H9 (cell line): ENCODE measurements around the gene KIAA0825. TPM values are rescaled to one million over a fixed set of nuclear protein-coding genes. Genes with fewer than 3 reads are reported as not detected.

Experiments used
- DNase-seq: peaks from one replicate; pipeline ENCODE4 v3.0.0-alpha.2; 2017
- H2AFZ ChIP-seq: one replicate; pipeline ENCODE4 v1.6.1; 2013; ENCODE audit warnings: mild to moderate bottlenecking, low read length, control low read depth, moderate library complexity
- H2AK5ac ChIP-seq: 2 replicates; pipeline ENCODE4 v1.6.1; 2013; ENCODE audit warnings: low read length, control low read depth, mixed read lengths; ENCODE audit not compliant: insufficient read length
- H2BK120ac ChIP-seq: one replicate; pipeline ENCODE4 v1.6.1; 2013; ENCODE audit warnings: low read depth, mild to moderate bottlenecking, low read length, control low read depth, inconsistent platforms; ENCODE audit not compliant: poor library complexity, severe bottlenecking
- H2BK12ac ChIP-seq: 2 replicates; pipeline ENCODE4 v1.6.1; 2013; ENCODE audit warnings: low read length, control low read depth, mixed read lengths, low read depth; ENCODE audit not compliant: insufficient read length
- H2BK15ac ChIP-seq: 2 replicates; pipeline ENCODE4 v1.6.1; 2013; ENCODE audit warnings: low read depth, low read length, control low read depth
- H2BK20ac ChIP-seq: one replicate; pipeline ENCODE4 v1.6.1; 2013; ENCODE audit warnings: low read depth, mild to moderate bottlenecking, low read length, control low read depth, inconsistent platforms; ENCODE audit not compliant: poor library complexity, severe bottlenecking
- H2BK5ac ChIP-seq: 2 replicates; pipeline ENCODE4 v1.6.1; 2013; ENCODE audit warnings: low read length, control low read depth, mixed read lengths; ENCODE audit not compliant: insufficient read length
- H3K14ac ChIP-seq: 2 replicates; pipeline ENCODE4 v1.6.1; 2013; ENCODE audit warnings: low read length, control low read depth; ENCODE audit not compliant: insufficient read depth
- H3K18ac ChIP-seq: 2 replicates; pipeline ENCODE4 v1.6.1; 2013; ENCODE audit warnings: low read depth, mild to moderate bottlenecking, mixed read lengths, low read length, control low read depth; ENCODE audit not compliant: insufficient read length
- H3K23ac ChIP-seq: 2 replicates; pipeline ENCODE4 v1.6.1; 2013; ENCODE audit warnings: low read length, control low read depth, mixed read lengths, low read depth; ENCODE audit not compliant: insufficient read length
- H3K23me2 ChIP-seq: 2 replicates; pipeline ENCODE4 v1.6.1; 2013; ENCODE audit warnings: low read depth, mild to moderate bottlenecking, mixed read lengths, low read length, control low read depth; ENCODE audit not compliant: insufficient read length, poor library complexity, severe bottlenecking
- H3K27ac ChIP-seq: 2 replicates; pipeline ENCODE4 v1.5.1; 2013; ENCODE audit warnings: low read length, control low read depth, mixed read lengths, low read depth; ENCODE audit not compliant: insufficient read length
- H3K27me3 ChIP-seq: 2 replicates; pipeline ENCODE4 v1.6.1; 2013; ENCODE audit warnings: low read length, control low read depth, inconsistent platforms; ENCODE audit not compliant: insufficient read depth
- H3K4ac ChIP-seq: 2 replicates; pipeline ENCODE4 v1.6.1; 2013; ENCODE audit warnings: low read depth, mild to moderate bottlenecking, control low read depth, inconsistent platforms, low read length, moderate library complexity
- H3K4me1 ChIP-seq: 2 replicates; pipeline ENCODE4 v1.6.1; 2013; ENCODE audit warnings: low read length, control low read depth, inconsistent platforms; ENCODE audit not compliant: insufficient read depth
- H3K4me2 ChIP-seq: 2 replicates; pipeline ENCODE4 v1.6.1; 2013; ENCODE audit warnings: low read length, control low read depth, mixed read lengths; ENCODE audit not compliant: insufficient read length, insufficient read depth
- H3K56ac ChIP-seq: 2 replicates; pipeline ENCODE4 v1.6.1; 2013; ENCODE audit warnings: low read depth, mild to moderate bottlenecking, mixed read lengths, low read length, control low read depth; ENCODE audit not compliant: insufficient read length
- H3K79me1 ChIP-seq: 2 replicates; pipeline ENCODE4 v1.6.1; 2013; ENCODE audit warnings: low read depth, mild to moderate bottlenecking, moderate library complexity, low read length, control low read depth, inconsistent platforms; ENCODE audit not compliant: insufficient read depth, poor library complexity, severe bottlenecking
- H3K79me2 ChIP-seq: 2 replicates; pipeline ENCODE4 v1.6.1; 2013; ENCODE audit warnings: low read length, control low read depth, inconsistent platforms; ENCODE audit not compliant: insufficient read depth
- H3K9ac ChIP-seq: 2 replicates; pipeline ENCODE4 v1.6.1; 2013; ENCODE audit warnings: low read length, control low read depth, mixed read lengths; ENCODE audit not compliant: insufficient read length; ENCODE audit errors: extremely low read depth
- H3K9me3 ChIP-seq: one replicate; pipeline ENCODE4 v1.6.1; 2013; ENCODE audit warnings: low read depth, low read length, inconsistent platforms; ENCODE audit not compliant: control insufficient read depth
- H3T11ph ChIP-seq: one replicate; pipeline ENCODE4 v1.6.1; 2013; ENCODE audit warnings: mild to moderate bottlenecking, low read length, control low read depth, inconsistent platforms
- H4K20me1 ChIP-seq: one replicate; pipeline ENCODE4 v1.6.1; 2013; ENCODE audit not compliant: control insufficient read depth, insufficient read length, insufficient read depth
- H4K5ac ChIP-seq: 2 replicates; pipeline ENCODE4 v1.6.1; 2013; ENCODE audit warnings: low read depth, mild to moderate bottlenecking, mixed read lengths, low read length, control low read depth; ENCODE audit not compliant: insufficient read length
- H4K8ac ChIP-seq: replicated peaks from 2 replicates; pipeline ENCODE4 v1.6.1; 2013; ENCODE audit warnings: low read length, control low read depth, mixed read lengths, low read depth; ENCODE audit not compliant: insufficient read length
- H4K91ac ChIP-seq: 2 replicates; pipeline ENCODE4 v1.6.1; 2013; ENCODE audit warnings: low read depth, mild to moderate bottlenecking, moderate library complexity, mixed read lengths, low read length, control low read depth; ENCODE audit not compliant: insufficient read length
- H3K27ac Mint-ChIP-seq, 3 experiments: 2 replicates in 2 of 3; 3 replicates in 1 of 3; pipeline ENCODE4 v1.8.0; 2020 to 2021; ENCODE audit warnings: mixed read lengths in 3 of 3, mild to moderate bottlenecking in 1 of 3, moderate library complexity in 1 of 3
- H3K27me3 Mint-ChIP-seq: 2 replicates; pipeline ENCODE4 v1.8.0; 2021; ENCODE audit warnings: low read depth, mild to moderate bottlenecking, moderate library complexity, mixed read lengths
- H3K36me3 Mint-ChIP-seq, 3 experiments: 2 replicates in 2 of 3; 3 replicates in 1 of 3; pipeline ENCODE4 v1.8.0; 2020 to 2021; ENCODE audit warnings: low read depth in 3 of 3, mixed read lengths in 3 of 3; ENCODE audit not compliant: insufficient read depth in 1 of 3
- H3K4me1 Mint-ChIP-seq, 2 experiments: 2 replicates each; pipeline ENCODE4 v1.8.0; 2020; ENCODE audit warnings: mixed read lengths in 2 of 2
- H3K4me3 Mint-ChIP-seq, 2 experiments: 2 replicates in 1 of 2; 3 replicates in 1 of 2; pipeline ENCODE4 v1.8.0; 2020 to 2021; ENCODE audit warnings: mild to moderate bottlenecking in 2 of 2, mixed read lengths in 2 of 2, moderate library complexity in 1 of 2
- H3K9me3 Mint-ChIP-seq, 2 experiments: 2 replicates in 1 of 2; 3 replicates in 1 of 2; pipeline ENCODE4 v1.8.0; 2020; ENCODE audit warnings: mild to moderate bottlenecking in 2 of 2, mixed read lengths in 2 of 2, moderate library complexity in 1 of 2
- WGBS: extraction: QIAGEN DNeasy Blood & Tissue Kit; methylation state at CpG from one replicate; pipeline ENCODE4 v1.1.7; 2013; ENCODE audit warnings: missing lambda C conversion rate, low lambda C conversion rate, mixed read lengths; ENCODE audit not compliant: insufficient read length; ENCODE audit errors: extremely low coverage; 5-methylcytosine and 5-hydroxymethylcytosine counted together
- total RNA-seq: library from RNA; stranded (reverse); gene quantifications from 2 replicates; pipeline ENCODE4 v1.2.1, GENCODE V29; 2021
- TF ChIP-seq, protein P1 (sequence below): fragments of 200-600 bp; sonication (generic); conservative IDR thresholded peaks from 3 replicates; pipeline ENCODE4 v1.8.0; 2021; ENCODE audit warnings: antibody characterized with exemption, mild to moderate bottlenecking

The KIAA0825 gene
- total RNA-seq, 1 experiment from 2014 or later, result 1.8 TPM

DNA sequence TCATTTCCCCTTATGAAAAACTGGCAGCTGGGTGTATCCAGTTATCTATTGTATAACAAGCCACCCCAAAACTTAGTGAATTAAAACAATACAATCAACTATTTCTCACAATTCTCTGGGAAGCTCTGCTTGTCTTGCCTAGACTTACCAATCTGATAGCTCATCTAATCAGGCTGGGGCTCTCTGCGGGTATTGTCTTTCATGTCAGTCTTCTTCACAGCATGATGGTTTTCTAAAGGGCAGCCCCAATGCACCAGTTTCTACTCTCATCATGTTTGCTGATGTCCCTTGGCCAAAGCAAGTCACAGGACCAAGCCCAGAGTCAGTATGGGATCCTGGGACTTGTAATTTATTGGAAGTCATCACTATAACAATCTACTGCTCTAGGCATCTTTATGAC is 433.5 kb downstream of the KIAA0825 start:
- Mint-ChIP-seq H3K4me3 (no peak overlapping the region), H3K9me3 (peaks cover 0 to 5% of the 10 kb centered on the region in 2 experiments; a peak in 2 of 5 replicates), H3K36me3 (peaks cover 0 to 14% (median 10%) of the 10 kb centered on the region in 3 experiments; a peak in 4 of 7 replicates), H3K27ac (no peak overlapping the region), H3K27me3 (no peaks in the 10 kb centered on the region), H3K4me1 (peaks cover 30 to 35% of the 10 kb centered on the region in 2 experiments)
- Histone ChIP-seq H3K79me2 (no peaks in the 10 kb centered on the region; the same call in 1 of the 2 replicates), H4K8ac (no peak overlapping the region), H2BK12ac (no peak overlapping the region), H3K27ac (no peak overlapping the region), H2BK15ac (no peak overlapping the region), H2BK5ac (no peak overlapping the region), H3K27me3 (no peaks in the 10 kb centered on the region), H2BK120ac (no peak overlapping the region), H3K4me2 (no peak overlapping the region), H3T11ph (no peak overlapping the region), H4K5ac (no peak overlapping the region), H3K18ac (no peak overlapping the region), H3K14ac (no peak overlapping the region), H3K4ac (no peak overlapping the region), H4K20me1 (no peaks in the 10 kb centered on the region), H3K23me2 (no peaks in the 10 kb centered on the region), H3K56ac (no peak overlapping the region), H4K91ac (no peak overlapping the region), H2AK5ac (no peak overlapping the region), H3K23ac (no peak overlapping the region), H3K9ac (no peak overlapping the region), H3K79me1 (no peaks in the 10 kb centered on the region), H3K4me1 (peaks cover 6% of the 10 kb centered on the region; the same call in 1 of the 2 replicates), H2AFZ (no peak overlapping the region), H3K9me3 (no peaks in the 10 kb centered on the region), H2BK20ac (no peak overlapping the region)
- no CpG with 5 or more reads among the region's 1 CpG for WGBS
- no peak for DNase-seq
- TF ChIP-seq, protein P1, sequence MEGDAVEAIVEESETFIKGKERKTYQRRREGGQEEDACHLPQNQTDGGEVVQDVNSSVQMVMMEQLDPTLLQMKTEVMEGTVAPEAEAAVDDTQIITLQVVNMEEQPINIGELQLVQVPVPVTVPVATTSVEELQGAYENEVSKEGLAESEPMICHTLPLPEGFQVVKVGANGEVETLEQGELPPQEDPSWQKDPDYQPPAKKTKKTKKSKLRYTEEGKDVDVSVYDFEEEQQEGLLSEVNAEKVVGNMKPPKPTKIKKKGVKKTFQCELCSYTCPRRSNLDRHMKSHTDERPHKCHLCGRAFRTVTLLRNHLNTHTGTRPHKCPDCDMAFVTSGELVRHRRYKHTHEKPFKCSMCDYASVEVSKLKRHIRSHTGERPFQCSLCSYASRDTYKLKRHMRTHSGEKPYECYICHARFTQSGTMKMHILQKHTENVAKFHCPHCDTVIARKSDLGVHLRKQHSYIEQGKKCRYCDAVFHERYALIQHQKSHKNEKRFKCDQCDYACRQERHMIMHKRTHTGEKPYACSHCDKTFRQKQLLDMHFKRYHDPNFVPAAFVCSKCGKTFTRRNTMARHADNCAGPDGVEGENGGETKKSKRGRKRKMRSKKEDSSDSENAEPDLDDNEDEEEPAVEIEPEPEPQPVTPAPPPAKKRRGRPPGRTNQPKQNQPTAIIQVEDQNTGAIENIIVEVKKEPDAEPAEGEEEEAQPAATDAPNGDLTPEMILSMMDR, result no peak
